ENCODE results near the gene TMEM25. TPM values are rescaled to one million over a fixed set of nuclear protein-coding genes. Genes with fewer than 3 reads are reported as not detected.

TMEM25 gene
- total RNA-seq, 4 donors from 2014 or later: 36.9 to 57.1 (median 51.8) TPM

- H3K9me3 ChIP-seq: no peaks in the 10 kb centered on the region
- H3K27ac ChIP-seq: no peak overlapping the region
- H3K4me3 ChIP-seq: no peak overlapping the region
- no peaks in the 10 kb centered on the region for H3K27me3 ChIP-seq
- ATAC-seq: no peak
- 61 to 70% methylated on average over 2 to 5 of the region's 6 CpGs for WGBS, 2 donors (ENCODE audit: low coverage in 1 of 2)
- TF ChIP-seq POLR2A (IDR thresholded peaks at IDR 0.05) (no peak), EP300 (IDR thresholded peaks at IDR 0.05) (no peak), POLR2AphosphoS5 (IDR thresholded peaks at IDR 0.05) (no peak)
- TF ChIP-seq, protein P1, sequence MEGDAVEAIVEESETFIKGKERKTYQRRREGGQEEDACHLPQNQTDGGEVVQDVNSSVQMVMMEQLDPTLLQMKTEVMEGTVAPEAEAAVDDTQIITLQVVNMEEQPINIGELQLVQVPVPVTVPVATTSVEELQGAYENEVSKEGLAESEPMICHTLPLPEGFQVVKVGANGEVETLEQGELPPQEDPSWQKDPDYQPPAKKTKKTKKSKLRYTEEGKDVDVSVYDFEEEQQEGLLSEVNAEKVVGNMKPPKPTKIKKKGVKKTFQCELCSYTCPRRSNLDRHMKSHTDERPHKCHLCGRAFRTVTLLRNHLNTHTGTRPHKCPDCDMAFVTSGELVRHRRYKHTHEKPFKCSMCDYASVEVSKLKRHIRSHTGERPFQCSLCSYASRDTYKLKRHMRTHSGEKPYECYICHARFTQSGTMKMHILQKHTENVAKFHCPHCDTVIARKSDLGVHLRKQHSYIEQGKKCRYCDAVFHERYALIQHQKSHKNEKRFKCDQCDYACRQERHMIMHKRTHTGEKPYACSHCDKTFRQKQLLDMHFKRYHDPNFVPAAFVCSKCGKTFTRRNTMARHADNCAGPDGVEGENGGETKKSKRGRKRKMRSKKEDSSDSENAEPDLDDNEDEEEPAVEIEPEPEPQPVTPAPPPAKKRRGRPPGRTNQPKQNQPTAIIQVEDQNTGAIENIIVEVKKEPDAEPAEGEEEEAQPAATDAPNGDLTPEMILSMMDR (IDR thresholded peaks at IDR 0.05): no peak
- peaks cover 4 to 50% of the 10 kb centered on the region in 2 donors for H3K36me3 ChIP-seq
- H3K4me1 ChIP-seq: peaks cover 0 to 56% (median 4%) of the 10 kb centered on the region in 3 donors
Observed at GRCh38 chr11:118581057-118581456, 50.1 kb downstream of the TMEM25 start.

Other genes with a start within 250 kb of the TMEM25 start
- gene CD3E, start 226.5 kb upstream of the TMEM25 start, total RNA-seq: 1 to 10 TPM in 1 of 4 donors, under 1 TPM in 2, not detected in 1; 0.77 to 2.8 (median 0.78) TPM
- 1 to 10 TPM in 3 of 4 donors, not detected in 1; 1.5 to 1.8 (median 1.7) TPM for gene CD3D, start 188.5 kb upstream of the TMEM25 start, total RNA-seq
- gene CD3G, start 186.8 kb upstream of the TMEM25 start, total RNA-seq: 1 to 10 TPM in 1 of 4 donors, under 1 TPM in 2, not detected in 1; 0.10 to 1.3 (median 0.46) TPM
- gene UBE4A, start 171.6 kb upstream of the TMEM25 start, total RNA-seq: 10 to 100 TPM; 37.3 to 44.6 (median 42.8) TPM
- gene ATP5MG, start 129.6 kb upstream of the TMEM25 start, total RNA-seq: 10 to 100 TPM; 59.8 to 79.4 (median 70.2) TPM
- 100 to 1,000 TPM in 1 of 4 donors, 10 to 100 TPM in 3; 42.3 to 116 (median 74.8) TPM for gene KMT2A, start 94.7 kb upstream of the TMEM25 start, total RNA-seq
- gene TTC36, start 3.7 kb upstream of the TMEM25 start, total RNA-seq: 1 to 10 TPM in 3 of 4 donors, under 1 TPM in 1; 0.81 to 5.6 (median 3.3) TPM
- gene IFT46, start 34.7 kb downstream of the TMEM25 start, total RNA-seq: 10 to 100 TPM; 23.5 to 30.8 (median 27.7) TPM
- 100 to 1,000 TPM in 3 of 4 donors, 10 to 100 TPM in 1; 84.9 to 141 (median 128) TPM for gene ARCN1, start 41.2 kb downstream of the TMEM25 start, total RNA-seq
- gene PHLDB1, start 76.4 kb downstream of the TMEM25 start, total RNA-seq: 100 to 1,000 TPM in 2 of 4 donors, 10 to 100 TPM in 2; 45.8 to 144 (median 101) TPM
- not detected for gene TREH, start 148.5 kb downstream of the TMEM25 start, total RNA-seq